KMS-11 (cell line): ENCODE data around the gene EPHB1.

Source experiments
- H2AFZ ChIP-seq: fragments of 200-600 bp; sonication (generic); 2 replicates; pipeline ENCODE4 v1.6.1; 2016; ENCODE audit warnings: antibody characterized with exemption, mixed run types, low read depth
- H3K27ac ChIP-seq: fragments of 200-600 bp; sonication (generic); 2 replicates; pipeline ENCODE4 v1.6.1; 2016; ENCODE audit warnings: mild to moderate bottlenecking, mixed run types
- H3K27me3 ChIP-seq: fragments of 200-600 bp; sonication (generic); 2 replicates; pipeline ENCODE4 v1.6.1; 2017; ENCODE audit warnings: mild to moderate bottlenecking, low read depth, mixed run types, moderate library complexity; ENCODE audit not compliant: insufficient read depth
- H3K36me3 ChIP-seq: fragments of 200-600 bp; sonication (generic); 2 replicates; pipeline ENCODE4 v1.6.1; 2017; ENCODE audit warnings: mild to moderate bottlenecking, mixed run types; ENCODE audit not compliant: insufficient read depth
- H3K4me1 ChIP-seq: fragments of 200-600 bp; sonication (generic); 2 replicates; pipeline ENCODE4 v1.6.1; 2016; ENCODE audit warnings: mild to moderate bottlenecking, low read depth, mixed run types; ENCODE audit not compliant: poor library complexity, severe bottlenecking
- H3K4me2 ChIP-seq: fragments of 200-600 bp; sonication (generic); 2 replicates; pipeline ENCODE4 v1.7.0; 2016; ENCODE audit warnings: mild to moderate bottlenecking, mixed run types
- H3K4me3 ChIP-seq: fragments of 200-600 bp; sonication (generic); IDR thresholded peaks from 2 replicates; pipeline ENCODE4 v1.6.1; 2017; ENCODE audit warnings: low read depth, low read length, mixed read lengths; ENCODE audit not compliant: insufficient read depth
- H3K79me2 ChIP-seq: fragments of 200-600 bp; sonication (generic); 2 replicates; pipeline ENCODE4 v1.6.1; 2016; ENCODE audit warnings: low read depth, mixed run types; ENCODE audit not compliant: insufficient read depth
- H3K9ac ChIP-seq: fragments of 200-600 bp; sonication (generic); 2 replicates; pipeline ENCODE4 v1.6.1; 2016; ENCODE audit warnings: mild to moderate bottlenecking, mixed run types
- H4K20me1 ChIP-seq: fragments of 200-600 bp; sonication (generic); 2 replicates; pipeline ENCODE4 v1.6.1; 2016; ENCODE audit warnings: mild to moderate bottlenecking, mixed run types; ENCODE audit not compliant: insufficient read depth
- TF ChIP-seq, protein P1 (sequence below): fragments of 200-600 bp; sonication (generic); conservative IDR thresholded peaks from 2 replicates; pipeline ENCODE4 v1.6.1; 2017; ENCODE audit warnings: low read depth, mild to moderate bottlenecking, antibody characterized with exemption, low read length, moderate library complexity, mixed read lengths

Gene EPHB1

DNA sequence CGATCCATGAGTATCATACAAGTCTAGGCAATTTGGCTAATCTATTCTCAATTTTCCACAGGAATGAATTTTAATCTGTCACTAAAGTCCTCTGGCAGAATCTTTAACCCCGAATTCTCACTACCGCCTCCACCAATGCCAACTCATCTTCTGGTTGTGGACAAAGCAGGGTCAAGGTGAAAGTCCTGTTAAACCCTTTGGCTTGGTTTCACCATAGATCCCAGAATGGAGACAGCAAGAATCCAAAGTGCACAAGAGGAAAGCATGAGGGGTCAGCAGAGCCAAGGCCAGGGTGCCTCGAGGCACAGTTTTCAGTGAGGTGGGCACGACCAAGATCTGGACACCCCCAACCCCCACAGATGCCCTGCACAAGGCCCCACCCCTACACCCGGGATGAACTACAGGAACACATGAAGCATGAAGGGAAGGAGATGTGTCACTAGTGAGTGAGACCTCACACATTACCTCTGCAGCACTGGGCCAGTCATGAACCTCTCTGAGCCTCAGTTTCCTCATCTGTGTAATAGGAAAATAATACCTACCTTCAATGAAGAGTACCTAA is 466.2 kb downstream of the EPHB1 start:
- Histone ChIP-seq H3K27me3 (no peaks in the 10 kb centered on the region), H4K20me1 (no peaks in the 10 kb centered on the region), H3K4me3 (no peak overlapping the region), H2AFZ (no peak overlapping the region), H3K36me3 (no peaks in the 10 kb centered on the region), H3K4me1 (no peaks in the 10 kb centered on the region), H3K79me2 (no peaks in the 10 kb centered on the region), H3K27ac (no peak overlapping the region), H3K9ac (no peak overlapping the region), H3K4me2 (no peak overlapping the region)
- TF ChIP-seq, protein P1, sequence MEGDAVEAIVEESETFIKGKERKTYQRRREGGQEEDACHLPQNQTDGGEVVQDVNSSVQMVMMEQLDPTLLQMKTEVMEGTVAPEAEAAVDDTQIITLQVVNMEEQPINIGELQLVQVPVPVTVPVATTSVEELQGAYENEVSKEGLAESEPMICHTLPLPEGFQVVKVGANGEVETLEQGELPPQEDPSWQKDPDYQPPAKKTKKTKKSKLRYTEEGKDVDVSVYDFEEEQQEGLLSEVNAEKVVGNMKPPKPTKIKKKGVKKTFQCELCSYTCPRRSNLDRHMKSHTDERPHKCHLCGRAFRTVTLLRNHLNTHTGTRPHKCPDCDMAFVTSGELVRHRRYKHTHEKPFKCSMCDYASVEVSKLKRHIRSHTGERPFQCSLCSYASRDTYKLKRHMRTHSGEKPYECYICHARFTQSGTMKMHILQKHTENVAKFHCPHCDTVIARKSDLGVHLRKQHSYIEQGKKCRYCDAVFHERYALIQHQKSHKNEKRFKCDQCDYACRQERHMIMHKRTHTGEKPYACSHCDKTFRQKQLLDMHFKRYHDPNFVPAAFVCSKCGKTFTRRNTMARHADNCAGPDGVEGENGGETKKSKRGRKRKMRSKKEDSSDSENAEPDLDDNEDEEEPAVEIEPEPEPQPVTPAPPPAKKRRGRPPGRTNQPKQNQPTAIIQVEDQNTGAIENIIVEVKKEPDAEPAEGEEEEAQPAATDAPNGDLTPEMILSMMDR: no peak

DNA sequence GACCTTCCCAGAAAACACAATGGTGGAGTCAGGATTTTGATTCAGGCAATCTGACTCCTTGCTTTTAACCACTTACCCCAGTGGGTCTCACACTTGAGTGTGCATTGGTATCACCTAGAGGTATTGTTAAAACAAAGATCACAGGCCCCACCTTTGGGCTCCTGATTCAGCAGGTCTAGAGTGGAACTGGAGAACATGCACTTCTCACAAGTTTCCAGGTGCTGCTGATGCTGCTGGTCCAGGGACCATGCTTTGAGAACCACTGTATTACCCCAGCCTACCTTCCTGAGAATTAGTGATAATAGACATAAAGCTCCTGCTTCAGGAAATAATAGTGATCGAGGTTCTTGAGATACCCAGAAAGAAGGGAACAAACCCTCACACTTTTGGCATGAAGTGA is 466.9 kb downstream of the EPHB1 start:
- Histone ChIP-seq H3K4me3 (no peak overlapping the region), H3K36me3 (no peaks in the 10 kb centered on the region), H3K4me2 (no peak overlapping the region), H3K27me3 (no peaks in the 10 kb centered on the region), H3K9ac (no peak overlapping the region), H3K27ac (no peak overlapping the region), H4K20me1 (no peaks in the 10 kb centered on the region), H3K79me2 (no peaks in the 10 kb centered on the region), H3K4me1 (no peaks in the 10 kb centered on the region), H2AFZ (no peak overlapping the region)
- TF ChIP-seq, protein P1: no peak

DNA sequence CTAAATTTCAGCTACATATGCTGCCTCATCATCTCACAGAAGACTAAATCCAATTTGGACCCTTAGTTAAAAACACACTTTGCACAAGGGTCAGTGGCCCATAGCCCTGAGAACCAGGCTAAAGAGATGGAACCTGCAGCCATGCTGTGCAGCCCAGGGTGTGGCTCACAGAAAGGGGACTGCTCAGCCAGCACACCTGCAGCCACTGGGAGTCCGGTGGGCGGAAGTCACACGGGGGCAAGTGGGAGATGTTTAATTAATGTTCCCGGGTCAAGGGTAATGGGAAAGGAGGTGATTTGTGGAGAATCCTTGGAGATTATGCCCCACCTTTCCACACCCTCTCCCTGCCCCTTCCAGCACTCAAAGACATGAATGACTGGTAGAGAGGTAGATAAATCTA is 467.4 kb downstream of the EPHB1 start:
- Histone ChIP-seq H3K9ac (no peak overlapping the region), H4K20me1 (no peaks in the 10 kb centered on the region), H3K79me2 (no peaks in the 10 kb centered on the region), H3K4me1 (no peaks in the 10 kb centered on the region), H3K36me3 (no peaks in the 10 kb centered on the region), H3K4me3 (no peak overlapping the region), H3K4me2 (no peak overlapping the region), H3K27me3 (no peaks in the 10 kb centered on the region), H3K27ac (no peak overlapping the region), H2AFZ (no peak overlapping the region)
- TF ChIP-seq, protein P1: no peak

DNA sequence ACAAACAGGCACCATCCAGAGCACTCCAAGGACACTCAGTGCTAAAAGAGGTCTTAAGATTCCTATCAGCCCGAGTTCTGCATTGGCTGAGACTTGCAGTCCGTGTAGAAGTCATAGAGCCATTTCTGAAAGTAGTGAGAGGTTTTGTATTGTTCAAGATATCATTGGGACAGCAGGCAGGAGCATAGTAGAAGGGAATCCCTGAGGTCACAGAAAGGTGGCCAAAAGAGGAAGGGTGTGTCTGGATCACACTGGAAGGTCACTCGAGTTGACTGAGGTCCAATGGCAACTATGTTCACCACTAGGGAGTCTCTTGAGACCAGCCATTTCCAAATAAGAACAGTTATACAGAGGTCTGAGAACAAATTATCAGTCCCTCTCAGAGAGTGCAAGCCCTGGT is 468.3 kb downstream of the EPHB1 start:
- Histone ChIP-seq H3K79me2 (no peaks in the 10 kb centered on the region), H2AFZ (no peak overlapping the region), H3K36me3 (no peaks in the 10 kb centered on the region), H3K4me2 (no peak overlapping the region), H4K20me1 (no peaks in the 10 kb centered on the region), H3K27ac (no peak overlapping the region), H3K4me3 (no peak overlapping the region), H3K4me1 (no peaks in the 10 kb centered on the region), H3K27me3 (no peaks in the 10 kb centered on the region), H3K9ac (no peak overlapping the region)
- TF ChIP-seq, protein P1: no peak

DNA sequence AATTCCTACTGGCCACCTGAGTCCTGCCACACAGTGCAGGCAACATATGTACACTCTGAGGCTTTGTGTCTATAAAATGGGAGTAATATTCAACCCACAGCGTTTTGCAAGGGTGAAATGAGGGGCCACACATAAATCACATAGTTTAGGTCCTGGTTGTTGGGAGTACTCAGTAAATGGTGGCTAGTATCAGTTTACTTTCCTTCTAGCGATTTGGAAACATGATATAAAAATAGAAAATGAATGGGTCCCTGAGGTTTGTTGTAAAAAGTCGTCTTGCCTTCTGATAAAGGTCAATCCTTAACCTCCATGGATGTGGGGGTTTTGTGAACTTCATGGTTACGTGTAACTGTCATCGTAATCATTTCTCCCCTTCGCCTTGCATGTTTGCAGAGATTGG is 472.4 kb downstream of the EPHB1 start:
- Histone ChIP-seq H3K79me2 (no peaks in the 10 kb centered on the region), H3K27me3 (no peaks in the 10 kb centered on the region), H4K20me1 (no peaks in the 10 kb centered on the region), H3K9ac (no peak overlapping the region), H3K27ac (no peak overlapping the region), H3K4me1 (no peaks in the 10 kb centered on the region), H3K36me3 (no peaks in the 10 kb centered on the region), H3K4me3 (no peak overlapping the region), H2AFZ (no peak overlapping the region), H3K4me2 (no peak overlapping the region)
- TF ChIP-seq, protein P1: no peak
